K562 (cell line): ENCODE measurements around the gene ATCAY. TPM values are rescaled to one million over a fixed set of nuclear protein-coding genes. Genes with fewer than 3 reads are reported as not detected.

ENCODE experiments used
- CREB1 ChIP-seq, 2 experiments: sonication (generic) in 1 of 2; formaldehyde crosslinking in 1 of 2; IDR thresholded peaks; 2 replicates each; pipeline versions ENCODE4 v1.6.1 to v1.8.0; 2012 to 2022; ENCODE audit warnings: inconsistent platforms in 1 of 2, mild to moderate bottlenecking in 1 of 2, missing genetic modification reagents in 1 of 2, moderate library complexity in 1 of 2
- KDM5B ChIP-seq: fragments of 200-600 bp; sonication (generic); IDR thresholded peaks from 2 replicates; pipeline ENCODE4 v1.6.1; 2012; ENCODE audit warnings: low read depth, mild to moderate bottlenecking, moderate library complexity, low read length, control low read depth, inconsistent platforms; ENCODE audit not compliant: insufficient replicate concordance
- MBD2 ChIP-seq: sonication (generic); IDR thresholded peaks from 2 replicates; pipeline ENCODE4 v1.6.1; 2016; ENCODE audit warnings: low read depth, borderline replicate concordance
- NCOA2 ChIP-seq, 2 experiments: fragments of 450-650 bp; IDR thresholded peaks; 2 replicates each; pipeline ENCODE4 v1.6.1; 2018; ENCODE audit warnings: mild to moderate bottlenecking in 2 of 2, moderate library complexity in 1 of 2; ENCODE audit not compliant: partially characterized antibody in 2 of 2
- RBM15 ChIP-seq: fragments of 200-400 bp; formaldehyde crosslinking; IDR thresholded peaks from 2 replicates; pipeline ENCODE4 v1.6.1; 2018; ENCODE audit warnings: mild to moderate bottlenecking, low read length, moderate library complexity; ENCODE audit not compliant: insufficient read depth
- SP1 ChIP-seq: sonication (generic); formaldehyde crosslinking; IDR thresholded peaks from 2 replicates; pipeline ENCODE4 v1.8.1; 2022; ENCODE audit warnings: mild to moderate bottlenecking, missing genetic modification reagents
- ZNF609 ChIP-seq: sonication (generic); formaldehyde crosslinking; IDR thresholded peaks from 2 replicates; pipeline ENCODE4 v1.8.1; 2023; ENCODE audit warnings: missing genetic modification reagents, mild to moderate bottlenecking, borderline replicate concordance
- polyA plus RNA-seq, 8 experiments: library from polyadenylated mRNA; depleted of rRNA in 4 of 8; stranded (reverse) in 5 of 8; unstranded in 3 of 8; fragments of >200 nt; fragmentation: Nextera tagmentation in 2 of 8; fragmentation: Illumina TruSeq in 1 of 8; extraction: Ambion mirVana in 2 of 8; extraction: Trizol in 1 of 8; gene quantifications; 2 replicates each; pipeline versions ENCODE4 v1.2.1 to v1.2.3, GENCODE V29; 2011 to 2014; ENCODE audit warnings: inconsistent platforms in 1 of 8, missing spikeins in 1 of 8
- total RNA-seq, 7 experiments: library from RNA; depleted of rRNA in 6 of 7; stranded (reverse); fragments of >200 nt in 6 of 7; fragmentation: Illumina TruSeq in 2 of 7; extraction: Trizol in 2 of 7; gene quantifications; 2 replicates each; pipeline versions ENCODE4 v1.2.1 to v1.2.3, GENCODE V29; 2011 to 2021; ENCODE audit warnings: low replicate concordance in 1 of 7
- TF ChIP-seq, protein P1 (sequence below): fragments of 250-450 bp; sonication (Bioruptor Pico); IDR thresholded peaks from 2 replicates; pipeline ENCODE4 v1.8.0; 2021; ENCODE audit warnings: borderline replicate concordance, mild to moderate bottlenecking, moderate library complexity; ENCODE audit not compliant: poor library complexity, severe bottlenecking
- TF ChIP-seq, protein P2 (sequence below), 2 experiments: fragments of 450-650 bp; formaldehyde crosslinking in 1 of 2; IDR thresholded peaks; 2 replicates each; pipeline versions ENCODE4 v1.4.0 to v1.6.1; 2014 to 2020; ENCODE audit warnings: mild to moderate bottlenecking in 2 of 2, borderline replicate concordance in 1 of 2, low read depth in 1 of 2

The ATCAY gene
- total and polyA plus RNA-seq, 9 of the 15 experiments (the other 6 are each of a cell fraction or from before 2014, with no cell fraction given): not detected

- TF ChIP-seq ZNF609 (CRISPR knock-in tag) (no peak), MBD2 (0 out of 2 replicates have a peak, but pooled peaks have one; percentile 18), CREB1 (IDR thresholded peaks at IDR 0.05) (peak; percentile 12; the same call in 1 of the 2 replicates), CREB1 (CRISPR knock-in tag; IDR thresholded peaks at IDR 0.05) (no peak), RBM15 (no peak), KDM5B (no peak), NCOA2 (IDR thresholded peaks at IDR 0.05; ENCODE audit: partially characterized antibody in 2 of 2) (no peak), SP1 (peak; percentile 22; the same call in 1 of the 2 replicates)
- TF ChIP-seq, protein P1, sequence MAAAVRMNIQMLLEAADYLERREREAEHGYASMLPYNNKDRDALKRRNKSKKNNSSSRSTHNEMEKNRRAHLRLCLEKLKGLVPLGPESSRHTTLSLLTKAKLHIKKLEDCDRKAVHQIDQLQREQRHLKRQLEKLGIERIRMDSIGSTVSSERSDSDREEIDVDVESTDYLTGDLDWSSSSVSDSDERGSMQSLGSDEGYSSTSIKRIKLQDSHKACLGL: no peak
- TF ChIP-seq, protein P2, sequence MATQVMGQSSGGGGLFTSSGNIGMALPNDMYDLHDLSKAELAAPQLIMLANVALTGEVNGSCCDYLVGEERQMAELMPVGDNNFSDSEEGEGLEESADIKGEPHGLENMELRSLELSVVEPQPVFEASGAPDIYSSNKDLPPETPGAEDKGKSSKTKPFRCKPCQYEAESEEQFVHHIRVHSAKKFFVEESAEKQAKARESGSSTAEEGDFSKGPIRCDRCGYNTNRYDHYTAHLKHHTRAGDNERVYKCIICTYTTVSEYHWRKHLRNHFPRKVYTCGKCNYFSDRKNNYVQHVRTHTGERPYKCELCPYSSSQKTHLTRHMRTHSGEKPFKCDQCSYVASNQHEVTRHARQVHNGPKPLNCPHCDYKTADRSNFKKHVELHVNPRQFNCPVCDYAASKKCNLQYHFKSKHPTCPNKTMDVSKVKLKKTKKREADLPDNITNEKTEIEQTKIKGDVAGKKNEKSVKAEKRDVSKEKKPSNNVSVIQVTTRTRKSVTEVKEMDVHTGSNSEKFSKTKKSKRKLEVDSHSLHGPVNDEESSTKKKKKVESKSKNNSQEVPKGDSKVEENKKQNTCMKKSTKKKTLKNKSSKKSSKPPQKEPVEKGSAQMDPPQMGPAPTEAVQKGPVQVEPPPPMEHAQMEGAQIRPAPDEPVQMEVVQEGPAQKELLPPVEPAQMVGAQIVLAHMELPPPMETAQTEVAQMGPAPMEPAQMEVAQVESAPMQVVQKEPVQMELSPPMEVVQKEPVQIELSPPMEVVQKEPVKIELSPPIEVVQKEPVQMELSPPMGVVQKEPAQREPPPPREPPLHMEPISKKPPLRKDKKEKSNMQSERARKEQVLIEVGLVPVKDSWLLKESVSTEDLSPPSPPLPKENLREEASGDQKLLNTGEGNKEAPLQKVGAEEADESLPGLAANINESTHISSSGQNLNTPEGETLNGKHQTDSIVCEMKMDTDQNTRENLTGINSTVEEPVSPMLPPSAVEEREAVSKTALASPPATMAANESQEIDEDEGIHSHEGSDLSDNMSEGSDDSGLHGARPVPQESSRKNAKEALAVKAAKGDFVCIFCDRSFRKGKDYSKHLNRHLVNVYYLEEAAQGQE (IDR thresholded peaks at IDR 0.05; ENCODE audit: borderline replicate concordance): 0 out of 2 replicates have a peak, but pooled peaks have one; percentile 2
- TF ChIP-seq, protein P2 (CRISPR knock-in tag; IDR thresholded peaks at IDR 0.05; ENCODE audit: low read depth): no peak
These were observed 95.2 kb downstream of the ATCAY start (continued) for GRCh38 chr19:3975637-3976087.
